ENCODE measurements around the gene PRRT1. TPM values are rescaled to one million over a fixed set of nuclear protein-coding genes. Genes with fewer than 3 reads are reported as not detected.

The PRRT1 gene
- total and polyA plus RNA-seq, 3 donors from 2014 or later: 4.2 to 6.2 (median 6.1) TPM

DNA sequence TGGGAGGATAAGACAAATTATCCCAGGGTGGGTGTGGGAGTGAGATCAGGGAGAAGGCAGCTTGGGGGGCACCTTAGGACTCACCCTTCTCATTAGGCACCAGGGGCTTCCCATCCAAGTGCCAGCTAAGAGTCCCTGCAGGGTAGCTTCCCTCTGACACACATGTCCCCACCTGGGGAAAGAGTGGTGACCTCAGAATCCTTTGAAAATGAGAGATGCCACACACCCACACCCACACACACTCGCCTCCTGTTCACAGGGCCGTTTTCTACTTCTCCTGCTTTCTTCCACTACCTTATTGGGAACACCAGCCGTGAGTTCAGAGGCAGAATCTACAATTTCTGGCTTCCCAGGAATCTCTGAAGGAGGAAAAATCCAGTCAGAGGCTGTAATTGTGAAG is 31.3 kb upstream of the PRRT1 start:
- H3K36me3 ChIP-seq (ENCODE audit: low read depth, missing control alignments): no peaks in the 10 kb centered on the region
- H3K27me3 ChIP-seq: no peaks in the 10 kb centered on the region
- H3K27ac ChIP-seq: no peak overlapping the region
- H3K4me1 ChIP-seq: peaks cover 22% of the 10 kb centered on the region
- 81 to 88% methylated on average over 3 of the region's 3 CpGs for WGBS, 2 donors
- TF ChIP-seq POLR2A (IDR thresholded peaks at IDR 0.05) (no peak), CTCF (IDR thresholded peaks at IDR 0.05) (no peak)
- no peaks in the 10 kb centered on the region for H3K9me3 ChIP-seq
- intact Hi-C loops (cut with DNase I; ENCODE audit: low total_unique reads): no loop called here
- H3K4me3 ChIP-seq: no peak overlapping the region
- no peak for DNase-seq

- Histone ChIP-seq H3K36me3 (ENCODE audit: low read depth, missing control alignments) (no peaks in the 10 kb centered on the region), H3K4me3 (no peak overlapping the region), H3K4me1 (peaks cover 22% of the 10 kb centered on the region), H3K9me3 (no peaks in the 10 kb centered on the region), H3K27me3 (no peaks in the 10 kb centered on the region), H3K27ac (no peak overlapping the region)
- no peak for DNase-seq
- TF ChIP-seq CTCF (IDR thresholded peaks at IDR 0.05) (no peak), POLR2A (IDR thresholded peaks at IDR 0.05) (no peak)
- intact Hi-C loops (cut with DNase I; ENCODE audit: low total_unique reads): no loop called here
- 79 to 86% methylated on average over 1 to 10 of the region's 10 CpGs for WGBS, 2 donors
These were observed 30.8 kb upstream of the PRRT1 start for GRCh38 chr6:32182555-32182981.

DNA sequence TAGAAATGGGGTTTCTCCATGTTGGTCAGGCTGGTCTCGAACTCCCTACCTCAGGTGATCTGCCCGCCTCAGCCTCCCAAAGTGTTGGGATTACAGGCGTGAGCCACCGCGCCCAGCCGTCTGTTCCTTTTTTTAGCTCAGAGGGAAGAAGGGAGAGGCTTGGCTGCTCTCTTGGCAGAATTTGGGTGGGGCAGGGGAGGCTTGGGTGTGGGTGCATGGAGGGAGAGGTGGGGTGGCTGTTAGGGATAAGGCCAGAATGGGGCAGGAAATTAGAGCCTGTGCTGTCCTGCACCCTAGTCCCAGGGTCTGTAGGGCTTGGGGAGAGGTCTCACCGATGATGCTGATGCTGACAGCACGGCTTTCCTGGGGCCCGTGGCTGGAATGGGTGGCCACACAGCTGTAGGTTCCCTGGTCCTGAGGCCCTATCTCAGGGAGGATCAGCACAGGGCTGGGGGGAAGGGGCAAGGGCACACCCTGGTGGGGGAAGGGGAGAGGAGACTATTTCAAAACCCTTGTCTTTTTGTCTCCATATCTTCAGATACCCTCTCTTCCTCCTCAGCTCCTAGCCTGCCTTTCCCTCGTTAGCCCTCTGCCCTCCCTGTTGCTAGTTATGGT is 30.3 kb upstream of the PRRT1 start:
- TF ChIP-seq POLR2A (IDR thresholded peaks at IDR 0.05): no peak
- no peak for TF ChIP-seq CTCF (IDR thresholded peaks at IDR 0.05)
- H3K9me3 ChIP-seq: no peaks in the 10 kb centered on the region
- H3K4me3 ChIP-seq: no peak overlapping the region
- H3K27ac ChIP-seq: no peak overlapping the region
- intact Hi-C loops (cut with DNase I; ENCODE audit: low total_unique reads): no loop called here
- no peaks in the 10 kb centered on the region for H3K27me3 ChIP-seq
- no peak for DNase-seq
- no peaks in the 10 kb centered on the region for H3K36me3 ChIP-seq (ENCODE audit: low read depth, missing control alignments)
- 83 to 95% methylated on average over 10 of the region's 10 CpGs for WGBS, 2 donors
- H3K4me1 ChIP-seq: peaks cover 26% of the 10 kb centered on the region

GRCh38 chr6:32181148-32181702 is 29.5 kb upstream of the PRRT1 start:
- H3K9me3 ChIP-seq: no peaks in the 10 kb centered on the region
- no peaks in the 10 kb centered on the region for H3K27me3 ChIP-seq
- peaks cover 31% of the 10 kb centered on the region for H3K4me1 ChIP-seq
- intact Hi-C loops (cut with DNase I; ENCODE audit: low total_unique reads): no loop called here
- WGBS, 2 donors: 85 to 86% methylated on average over 15 of the region's 15 CpGs
- H3K36me3 ChIP-seq (ENCODE audit: low read depth, missing control alignments): no peaks in the 10 kb centered on the region
- H3K4me3 ChIP-seq: no peak overlapping the region
- H3K27ac ChIP-seq: no peak overlapping the region
- no peak for TF ChIP-seq CTCF (IDR thresholded peaks at IDR 0.05)
- no peak for TF ChIP-seq POLR2A (IDR thresholded peaks at IDR 0.05)
- no peak for DNase-seq
